Lower leg skin (tissue), 4 donors: ENCODE data around the gene ZBTB16. TPM values are rescaled to one million over a fixed set of nuclear protein-coding genes. Genes with fewer than 3 reads are reported as not detected.

Experiments used
- DNase-seq, 2 donors: peaks; one replicate each; pipeline ENCODE4 v3.0.0-alpha.2; 2019; ENCODE audit warnings: low spot score in 2 of 2
- H3K4me3 ChIP-seq: fragments of 200-600 bp; sonication (generic); 2 replicates; pipeline ENCODE4 v1.5.1; 2017; ENCODE audit warnings: mild to moderate bottlenecking, low read depth; ENCODE audit not compliant: poor library complexity, severe bottlenecking
- POLR2A ChIP-seq, 2 donors: fragments of 450-650 bp; IDR thresholded peaks; one replicate each; pipeline ENCODE4 v1.6.1; 2016 to 2017; ENCODE audit warnings: antibody characterized with exemption in 2 of 2, mild to moderate bottlenecking in 1 of 2, moderate library complexity in 1 of 2
- WGBS, 2 donors: methylation state at CpG; one replicate each; pipeline ENCODE4 v1.1.5; 2018; 5-methylcytosine and 5-hydroxymethylcytosine counted together
- intact Hi-C: fragments of 100-400 bp; cut with DNase I; formaldehyde crosslinking; loops from one replicate; pipeline ENCODE4 v1.15.0; 2023; ENCODE audit warnings: low total_unique reads
- total RNA-seq, 4 donors: library from RNA; depleted of rRNA; stranded (reverse); fragments of >200 nt; gene quantifications; one replicate each; pipeline ENCODE4 v1.1.0, GENCODE V29; 2016
- TF ChIP-seq, protein P1 (sequence below), 3 donors: fragments of 450-650 bp; IDR thresholded peaks; one replicate each; pipeline ENCODE4 v1.5.1; 2016; ENCODE audit warnings: antibody characterized with exemption in 3 of 3, mild to moderate bottlenecking in 3 of 3, moderate library complexity in 2 of 3

The ZBTB16 gene
- total RNA-seq, 4 donors from 2014 or later, result 167 to 369 (median 233) TPM

DNA sequence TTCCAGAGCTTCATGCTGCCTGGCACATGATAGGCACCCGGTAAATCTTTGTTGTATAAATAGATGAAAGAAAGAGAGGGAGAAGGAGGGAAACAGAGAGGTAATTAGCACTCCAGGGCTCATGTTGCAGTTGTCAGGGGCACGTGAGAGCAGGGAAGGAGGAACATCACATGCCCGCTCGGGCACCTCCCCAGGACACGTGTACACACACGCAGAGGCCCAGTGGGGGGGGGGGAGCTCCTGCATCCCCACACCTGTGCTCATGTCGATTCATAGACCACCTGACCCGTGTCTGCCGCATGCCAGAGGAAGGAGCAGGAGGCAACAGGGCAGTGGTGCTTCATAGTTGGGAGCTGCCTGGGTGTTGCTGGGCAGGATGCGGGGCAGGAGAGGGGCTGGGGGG, 199.6 kb downstream of the ZBTB16 start:
- DNase-seq, result peak; percentile 83 to 95
- intact Hi-C loops, result loop anchor here (5.0 kb wide), 1 partner anchor 197 kb away; no protein-coding TSS in a partner anchor
- H3K4me3 ChIP-seq, result no peak overlapping the region
- WGBS, 2 donors, result 43 to 48% methylated on average over 10 of the region's 10 CpGs
- TF ChIP-seq, protein P1, sequence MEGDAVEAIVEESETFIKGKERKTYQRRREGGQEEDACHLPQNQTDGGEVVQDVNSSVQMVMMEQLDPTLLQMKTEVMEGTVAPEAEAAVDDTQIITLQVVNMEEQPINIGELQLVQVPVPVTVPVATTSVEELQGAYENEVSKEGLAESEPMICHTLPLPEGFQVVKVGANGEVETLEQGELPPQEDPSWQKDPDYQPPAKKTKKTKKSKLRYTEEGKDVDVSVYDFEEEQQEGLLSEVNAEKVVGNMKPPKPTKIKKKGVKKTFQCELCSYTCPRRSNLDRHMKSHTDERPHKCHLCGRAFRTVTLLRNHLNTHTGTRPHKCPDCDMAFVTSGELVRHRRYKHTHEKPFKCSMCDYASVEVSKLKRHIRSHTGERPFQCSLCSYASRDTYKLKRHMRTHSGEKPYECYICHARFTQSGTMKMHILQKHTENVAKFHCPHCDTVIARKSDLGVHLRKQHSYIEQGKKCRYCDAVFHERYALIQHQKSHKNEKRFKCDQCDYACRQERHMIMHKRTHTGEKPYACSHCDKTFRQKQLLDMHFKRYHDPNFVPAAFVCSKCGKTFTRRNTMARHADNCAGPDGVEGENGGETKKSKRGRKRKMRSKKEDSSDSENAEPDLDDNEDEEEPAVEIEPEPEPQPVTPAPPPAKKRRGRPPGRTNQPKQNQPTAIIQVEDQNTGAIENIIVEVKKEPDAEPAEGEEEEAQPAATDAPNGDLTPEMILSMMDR (IDR thresholded peaks at IDR 0.05), result no peak
- no peak for TF ChIP-seq POLR2A (IDR thresholded peaks at IDR 0.05)

- H3K4me3 ChIP-seq, result no peak overlapping the region
- TF ChIP-seq, protein P1 (IDR thresholded peaks at IDR 0.05), result no peak
- no peak for TF ChIP-seq POLR2A (IDR thresholded peaks at IDR 0.05)
- WGBS, 2 donors, result 74 to 84% methylated on average over 10 to 12 of the region's 12 CpGs
- intact Hi-C loops, result loop anchor here (5.0 kb wide), 1 partner anchor 197 kb away; no protein-coding TSS in a partner anchor
- DNase-seq, result no peak
These were observed 200.1 kb downstream of the ZBTB16 start for GRCh38 chr11:114259551-114259983.

GRCh38 chr11:114260077-114260476, 200.6 kb downstream of the ZBTB16 start:
- no peak for DNase-seq
- H3K4me3 ChIP-seq, result no peak overlapping the region
- TF ChIP-seq, protein P1 (IDR thresholded peaks at IDR 0.05), result no peak
- no peak for TF ChIP-seq POLR2A (IDR thresholded peaks at IDR 0.05)
- WGBS, 2 donors, result 85 to 86% methylated on average over 6 of the region's 6 CpGs
- intact Hi-C loops, result loop anchor here (5.0 to 10.0 kb wide), 2 partner anchors 265 to 363 kb away; no protein-coding TSS in a partner anchor

GRCh38 chr11:114260483-114260882, 201.0 kb downstream of the ZBTB16 start:
- no peak overlapping the region for H3K4me3 ChIP-seq
- DNase-seq, result peak in 1 of 2 donors; percentile 90
- TF ChIP-seq, protein P1 (IDR thresholded peaks at IDR 0.05), result no peak
- TF ChIP-seq POLR2A (IDR thresholded peaks at IDR 0.05), result no peak
- intact Hi-C loops, result loop anchor here (5.0 to 10.0 kb wide), 2 partner anchors 266 to 363 kb away; no protein-coding TSS in a partner anchor
- WGBS, 2 donors, result 56% methylated on average over 9 of the region's 9 CpGs

GRCh38 chr11:114261791-114262190, 202.3 kb downstream of the ZBTB16 start:
- TF ChIP-seq, protein P1 (IDR thresholded peaks at IDR 0.05), result no peak
- TF ChIP-seq POLR2A (IDR thresholded peaks at IDR 0.05), result no peak
- 76% methylated on average over 7 of the region's 7 CpGs for WGBS, 2 donors
- no peak overlapping the region for H3K4me3 ChIP-seq
- DNase-seq, result no peak
- intact Hi-C loops, result loop anchor here (5.0 to 10.0 kb wide), 2 partner anchors 267 to 364 kb away; no protein-coding TSS in a partner anchor
